GM12874 (cell line): ENCODE data around the gene ATP2B2.

Experiments used
- CTCF ChIP-seq: IDR thresholded peaks from 2 replicates; pipeline ENCODE4 v1.5.1; 2011; ENCODE audit warnings: low read depth, mild to moderate bottlenecking, control low read depth, low read length, moderate library complexity; ENCODE audit not compliant: insufficient read depth

The ATP2B2 gene

DNA sequence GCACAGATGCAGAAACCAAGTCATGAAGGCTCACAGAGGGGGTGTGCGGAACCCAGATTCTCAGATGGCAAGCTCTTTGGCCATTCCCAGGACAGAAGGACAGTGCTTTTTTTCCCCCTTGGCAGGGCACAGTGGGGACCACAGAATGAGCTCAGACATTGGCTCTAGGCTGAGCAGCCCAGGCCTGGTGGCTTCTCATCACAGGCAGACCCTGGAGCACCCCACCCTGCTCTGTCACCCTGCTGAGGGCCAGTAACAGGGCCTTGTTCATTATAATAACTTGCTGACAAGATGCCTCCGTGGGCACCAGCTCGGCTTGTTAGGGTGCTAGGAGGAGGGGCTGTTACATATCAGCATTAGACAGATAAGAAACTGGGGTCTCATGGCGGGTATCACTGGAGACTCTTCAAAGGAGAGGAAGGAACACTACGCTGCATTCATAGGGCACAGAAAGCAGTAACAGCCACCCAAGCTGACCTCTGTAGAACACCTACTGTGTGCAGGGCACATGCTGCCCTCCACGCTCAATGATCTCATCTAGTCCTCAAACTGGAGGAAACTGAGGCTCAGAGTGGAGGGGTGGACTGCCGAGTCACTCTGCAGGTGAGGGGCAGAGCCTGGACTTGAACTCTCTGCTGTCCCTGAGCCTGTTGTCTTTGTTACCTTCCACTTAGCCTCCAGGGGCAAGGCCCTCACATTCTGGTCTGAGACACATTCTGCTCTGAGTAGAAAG lies 114.6 kb downstream of the ATP2B2 start:
- no peak for TF ChIP-seq CTCF

DNA sequence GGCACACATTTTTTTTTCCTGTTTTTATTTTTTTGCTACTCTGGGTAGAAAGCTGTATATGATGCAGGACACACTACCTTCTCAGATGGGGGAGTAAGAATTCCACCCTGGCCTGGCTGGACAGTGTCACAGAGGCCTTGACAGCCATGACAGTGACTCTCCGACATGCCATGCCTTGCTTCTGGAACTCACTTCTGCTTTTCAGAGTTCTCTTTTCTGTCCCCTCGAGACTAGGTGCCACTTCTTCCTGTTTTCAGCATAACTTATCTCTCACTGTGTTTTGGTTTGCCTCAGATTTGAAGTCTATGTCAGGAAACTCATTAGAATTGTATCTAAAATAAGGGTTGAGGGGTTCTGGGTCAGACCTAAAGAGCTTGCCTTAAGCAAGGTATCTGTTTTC lies 115.4 kb downstream of the ATP2B2 start:
- TF ChIP-seq CTCF: no peak

GRCh38 chr3:10389339-10389738 lies 116.0 kb downstream of the ATP2B2 start:
- no peak for TF ChIP-seq CTCF

DNA sequence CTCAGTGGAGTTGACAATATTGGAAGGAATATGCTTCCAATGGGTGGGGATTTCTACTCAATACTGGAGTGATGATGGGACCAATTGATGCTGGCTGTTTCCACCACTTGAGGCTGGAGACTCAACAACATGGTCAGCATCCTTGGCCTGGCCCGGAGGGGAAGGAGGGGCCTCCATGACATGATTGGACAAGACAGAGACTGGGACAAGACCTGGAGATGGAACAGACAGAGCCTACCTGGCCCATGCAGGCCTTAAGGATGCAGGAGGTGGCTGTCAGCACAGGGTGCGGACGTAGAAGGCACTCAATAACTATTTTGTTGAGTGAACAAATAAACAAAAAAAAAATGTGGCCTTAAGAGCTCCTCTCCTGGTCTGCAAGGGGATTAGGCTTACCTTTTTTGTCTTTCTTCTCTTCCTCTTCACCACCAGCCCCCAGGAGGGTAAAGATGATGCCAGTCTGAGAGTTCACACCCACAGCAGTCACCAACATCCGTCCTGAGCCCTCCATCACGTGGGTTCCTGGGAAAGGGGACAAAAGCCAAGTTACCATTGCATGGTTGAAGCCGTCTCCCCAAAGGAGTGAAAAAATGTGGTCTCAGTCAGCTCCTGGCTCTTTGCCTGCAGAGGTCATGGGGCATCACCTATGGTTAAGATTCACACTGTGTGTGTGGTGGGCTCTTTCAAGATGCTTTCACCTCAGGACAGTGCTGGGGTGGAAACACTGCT lies 117.3 kb downstream of the ATP2B2 start:
- no peak for TF ChIP-seq CTCF

DNA sequence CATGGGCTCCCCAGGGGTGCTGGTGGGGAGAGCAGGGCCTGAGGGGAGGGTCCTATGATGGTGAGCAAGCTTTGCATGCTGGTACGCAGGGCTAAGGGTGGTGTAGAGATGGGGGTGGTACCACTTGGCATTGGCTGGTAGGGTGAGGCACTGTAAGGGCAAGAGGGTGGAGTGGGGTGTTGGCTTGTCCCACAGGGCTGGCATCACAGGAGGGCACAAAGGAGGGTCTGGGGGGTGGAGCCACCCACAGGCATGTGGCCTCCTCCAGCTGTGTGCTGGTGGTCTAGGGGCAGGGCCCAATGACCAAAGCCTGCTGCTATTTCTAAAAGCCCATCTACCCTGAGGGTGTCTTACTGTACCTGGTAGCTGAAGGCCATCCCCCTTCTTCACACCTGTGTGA lies 119.3 kb downstream of the ATP2B2 start:
- no peak for TF ChIP-seq CTCF

DNA sequence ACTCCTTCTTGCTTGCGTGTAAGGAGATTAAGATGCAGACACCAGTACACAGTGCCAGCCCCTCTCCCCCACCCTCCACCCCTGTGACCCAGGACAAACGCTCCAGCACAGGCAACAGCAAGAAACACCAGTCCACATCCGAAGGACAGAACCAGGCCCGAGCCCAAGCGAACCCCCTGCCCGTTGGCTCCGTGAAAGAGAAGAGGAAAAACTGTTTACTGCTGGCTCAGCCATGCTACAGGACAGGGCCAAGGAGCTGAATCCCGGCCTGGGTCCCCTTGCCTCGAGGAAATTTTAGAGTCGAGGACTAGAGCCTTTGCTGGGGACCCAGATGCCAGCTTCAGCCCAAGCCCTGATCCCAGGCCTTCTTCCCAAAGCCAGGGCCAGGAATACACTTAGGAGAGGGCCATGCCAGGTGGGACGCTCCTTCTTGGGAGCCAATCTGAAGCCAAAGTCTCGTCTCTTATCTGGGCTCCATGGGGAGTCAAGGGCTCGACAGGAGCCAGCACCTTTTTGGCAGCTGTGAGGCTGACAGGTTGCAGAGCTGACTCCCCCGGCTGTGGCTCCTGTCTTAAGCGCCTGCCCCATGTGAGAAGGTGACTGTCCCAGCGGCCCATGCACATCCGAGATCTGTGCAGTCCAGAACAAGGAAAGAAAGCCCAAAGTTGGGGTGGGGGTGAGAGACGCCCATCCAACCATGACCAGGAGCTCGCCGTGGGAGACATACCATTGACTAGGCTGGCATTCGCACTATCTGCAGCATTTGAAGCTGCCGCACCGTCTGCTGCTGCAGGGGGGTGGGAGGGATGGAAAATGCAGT lies 120.6 kb downstream of the ATP2B2 start:
- no peak for TF ChIP-seq CTCF

GRCh38 chr3:10383850-10384248 lies 121.5 kb downstream of the ATP2B2 start:
- no peak for TF ChIP-seq CTCF
